Endothelial cell of umbilical vein (primary cell): ENCODE measurements around the gene PAPPA.

Source experiments
- CTCF ChIP-seq, 2 donors: IDR thresholded peaks; 1 replicate in 1 of 2; 2 replicates in 1 of 2; pipeline ENCODE4 v1.5.1; 2011; ENCODE audit warnings: low read length in 2 of 2, mild to moderate bottlenecking in 2 of 2, moderate library complexity in 2 of 2, control low read depth in 1 of 2, inconsistent platforms in 1 of 2, low read depth in 1 of 2; ENCODE audit not compliant: insufficient read depth in 1 of 2; ENCODE audit errors: extremely low read depth in 1 of 2
- EZH2 ChIP-seq: IDR thresholded peaks from 2 replicates; pipeline ENCODE4 v1.6.1; 2012; ENCODE audit warnings: borderline replicate concordance, low read depth, mild to moderate bottlenecking, moderate library complexity, low read length, inconsistent platforms; ENCODE audit not compliant: severe bottlenecking
- FOS ChIP-seq: IDR thresholded peaks from 2 replicates; pipeline ENCODE4 v1.6.1; 2011; ENCODE audit warnings: mild to moderate bottlenecking, low read length, moderate library complexity, borderline replicate concordance; ENCODE audit not compliant: insufficient read depth
- GATA2 ChIP-seq: IDR thresholded peaks from 2 replicates; pipeline ENCODE4 v1.7.0; 2011; ENCODE audit warnings: low read depth, mild to moderate bottlenecking, moderate library complexity, mixed read lengths, low read length; ENCODE audit not compliant: insufficient read length, insufficient read depth
- JUN ChIP-seq: IDR thresholded peaks from 2 replicates; pipeline ENCODE4 v1.6.1; 2011; ENCODE audit warnings: borderline replicate concordance, low read depth; ENCODE audit not compliant: insufficient read length, insufficient read depth
- MAX ChIP-seq: IDR thresholded peaks from 2 replicates; pipeline ENCODE4 v1.6.1; 2011; ENCODE audit not compliant: insufficient read depth, insufficient read length
- MYC ChIP-seq: IDR thresholded peaks from one replicate; pipeline ENCODE4 v1.6.1; 2011; ENCODE audit warnings: mild to moderate bottlenecking, low read depth, low read length
- POLR2A ChIP-seq: IDR thresholded peaks from 2 replicates; pipeline ENCODE4 v1.6.1; 2012; ENCODE audit warnings: low read depth, mild to moderate bottlenecking, control low read depth, low read length
- POLR2AphosphoS5 ChIP-seq: IDR thresholded peaks from 2 replicates; pipeline ENCODE4 v1.6.1; 2012; ENCODE audit warnings: low read depth, mild to moderate bottlenecking, control low read depth, low read length, moderate library complexity; ENCODE audit not compliant: insufficient read depth

- TF ChIP-seq POLR2A (no peak), EZH2 (no peak), CTCF (IDR thresholded peaks at IDR 0.05; ENCODE audit: extremely low read depth in 1 of 2, insufficient read depth in 1 of 2, low read depth in 1 of 2, low read length in 2 of 2) (no peak), MAX (no peak), MYC (no peak), POLR2AphosphoS5 (no peak), JUN (no peak), FOS (no peak), GATA2 (no peak)
These were observed 163.9 kb downstream of the PAPPA start for GRCh38 chr9:116317503-116317902.
